A549 (cell line): ENCODE measurements around the gene MAP3K12. TPM values are rescaled to one million over a fixed set of nuclear protein-coding genes. Genes with fewer than 3 reads are reported as not detected.

Source experiments
- ATAC-seq, 2 experiments: fragments of 200-7000 bp in 1 of 2; fragments of >200 bp in 1 of 2; cut with Nextera tagmentation in 1 of 2; cut with Tn5 transposase in 1 of 2; 3 replicates each; pipeline versions ENCODE4 v1.8.0 to v1.9.1; 2018 to 2020; ENCODE audit warnings: mild to moderate bottlenecking in 1 of 2, moderate library complexity in 1 of 2
- CTCF ChIA-PET: fragments of 300-600 bp; sonication (Branson Sonifier 250); formaldehyde crosslinking; extraction: SDS; loops from one replicate; lab custom pipeline; 2021; ENCODE audit warnings: antibody characterized with exemption, inconsistent platforms; lab: Yijun Ruan, JAX
- POLR2A ChIA-PET: fragments of 350-600 bp; formaldehyde crosslinking; extraction: SDS; loops from one replicate; lab custom pipeline; 2021; ENCODE audit warnings: antibody characterized with exemption, inconsistent platforms; lab: Yijun Ruan, JAX
- DNase-seq, 2 experiments: peaks; one replicate each; pipeline versions ENCODE4 v3.0.0 to v3.0.0-alpha.2; 2011 to 2016; ENCODE audit warnings: low read depth in 1 of 2, low spot score in 1 of 2
- FAIRE-seq: peaks from 2 replicates; lab custom pipeline; 2011; peaks lifted over from hg19 to GRCh38; lab: Jason Lieb, UNC
- H3K27ac ChIP-seq, 2 experiments: fragments of >200 bp; sonication (Bioruptor Twin); formaldehyde crosslinking; 3 replicates each; pipeline ENCODE4 v1.5.1; 2016 to 2017
- H3K4me1 ChIP-seq: fragments of >200 bp; sonication (Bioruptor Twin); formaldehyde crosslinking; 3 replicates; pipeline ENCODE4 v1.6.1; 2016
- H3K4me2 ChIP-seq: fragments of >200 bp; sonication (Bioruptor Twin); formaldehyde crosslinking; 3 replicates; pipeline ENCODE4 v1.6.1; 2016
- H3K4me3 ChIP-seq: fragments of >200 bp; sonication (Bioruptor Twin); formaldehyde crosslinking; 3 replicates; pipeline ENCODE4 v1.5.1; 2016
- H3K9me3 ChIP-seq: fragments of >200 bp; sonication (Bioruptor Twin); formaldehyde crosslinking; 3 replicates; pipeline ENCODE4 v1.6.1; 2016
- CBX8 ChIP-seq: fragments of 200-600 bp; sonication (generic); IDR thresholded peaks from 2 replicates; pipeline ENCODE4 v1.6.1; 2016
- CEBPB ChIP-seq, 2 experiments: fragments of >200 bp in 1 of 2; sonication (Bioruptor Twin) in 1 of 2; formaldehyde crosslinking in 1 of 2; IDR thresholded peaks; 2 replicates each; pipeline ENCODE4 v1.6.1; 2012 to 2016
- CHD2 ChIP-seq: fragments of 150-350 bp; IDR thresholded peaks from 2 replicates; pipeline ENCODE4 v1.6.1; 2014; ENCODE audit warnings: low read length; ENCODE audit not compliant: partially characterized antibody
- EHMT2 ChIP-seq: fragments of 200-600 bp; sonication (generic); IDR thresholded peaks from 2 replicates; pipeline ENCODE4 v1.6.1; 2016; ENCODE audit warnings: antibody characterized with exemption, low read depth, mild to moderate bottlenecking, moderate library complexity
- FOSB ChIP-seq: fragments of 250-450 bp; sonication (Bioruptor Pico); IDR thresholded peaks from 2 replicates; pipeline ENCODE4 v1.5.0; 2020; ENCODE audit warnings: mild to moderate bottlenecking, moderate library complexity
- FOSL2 ChIP-seq, 2 experiments: fragments of 450-650 bp in 1 of 2; fragments of >200 bp in 1 of 2; sonication (Bioruptor Twin) in 1 of 2; formaldehyde crosslinking; IDR thresholded peaks; 2 replicates each; pipeline versions ENCODE4 v1.5.0 to v1.6.1; 2016 to 2020; ENCODE audit warnings: mild to moderate bottlenecking in 1 of 2, moderate library complexity in 1 of 2
- FOXS1 ChIP-seq: fragments of 250-450 bp; sonication (Bioruptor Pico); IDR thresholded peaks from 2 replicates; pipeline ENCODE4 v1.5.0; 2020; ENCODE audit warnings: mild to moderate bottlenecking, moderate library complexity
- JUN ChIP-seq, 2 experiments: fragments of >200 bp; sonication (Bioruptor Twin); formaldehyde crosslinking; IDR thresholded peaks; 2 replicates in 1 of 2; 3 replicates in 1 of 2; pipeline ENCODE4 v1.6.1; 2016 to 2017
- MAZ ChIP-seq: fragments of 150-350 bp; IDR thresholded peaks from 2 replicates; pipeline ENCODE4 v1.6.1; 2014; ENCODE audit warnings: antibody characterized with exemption, low read depth, low read length, borderline replicate concordance
- MYC ChIP-seq: IDR thresholded peaks from 2 replicates; pipeline ENCODE4 v1.6.1; 2012; ENCODE audit warnings: mild to moderate bottlenecking, inconsistent platforms, low read length, improper control_type of control experiment, borderline replicate concordance
- NPAS2 ChIP-seq: fragments of 250-450 bp; sonication (Bioruptor Pico); IDR thresholded peaks from 2 replicates; pipeline ENCODE4 v1.8.0; 2022; ENCODE audit warnings: mild to moderate bottlenecking, moderate library complexity, borderline replicate concordance
- POLR2AphosphoS2 ChIP-seq: conservative IDR thresholded peaks from 2 replicates; pipeline ENCODE4 v1.6.1; 2012; ENCODE audit warnings: low read length, improper control_type of control experiment, inconsistent platforms
- RAD21 ChIP-seq, 2 experiments: fragments of >200 bp in 1 of 2; sonication (Bioruptor Twin) in 1 of 2; formaldehyde crosslinking in 1 of 2; IDR thresholded peaks in 1 of 2; conservative IDR thresholded peaks in 1 of 2; 2 replicates in 1 of 2; 3 replicates in 1 of 2; pipeline ENCODE4 v1.6.1; 2012 to 2018; ENCODE audit warnings: inconsistent platforms in 1 of 2
- SREBF2 ChIP-seq: fragments of 450-650 bp; IDR thresholded peaks from 2 replicates; pipeline ENCODE4 v1.6.1; 2014; ENCODE audit warnings: mild to moderate bottlenecking, moderate library complexity
- TP53 ChIP-seq: fragments of 250-450 bp; sonication (Bioruptor Pico); IDR thresholded peaks from 2 replicates; pipeline ENCODE4 v1.5.0; 2021; ENCODE audit warnings: mild to moderate bottlenecking, moderate library complexity
- ZC3H11A ChIP-seq: fragments of 450-650 bp; IDR thresholded peaks from 2 replicates; pipeline ENCODE4 v1.6.1; 2014; ENCODE audit warnings: antibody characterized with exemption, mild to moderate bottlenecking
- WGBS: methylation state at CpG from one replicate; pipeline ENCODE4 v1.1.6; 2017; ENCODE audit errors: missing lambda C conversion rate; 5-methylcytosine and 5-hydroxymethylcytosine counted together
- polyA plus RNA-seq, 4 experiments: library from polyadenylated mRNA; depleted of rRNA in 3 of 4; stranded (reverse); fragments of >200 nt; fragmentation: RNase III in 1 of 4; extraction: RNeasy Plus Mini Kit Qiagen cat#74134 plus additional on column Dnase treatment in 1 of 4; gene quantifications; 2 replicates in 3 of 4; 3 replicates in 1 of 4; pipeline ENCODE4 v1.2.3, GENCODE V29; 2011 to 2017
- TF ChIP-seq, protein P1 (sequence below): fragments of 200-600 bp; sonication (generic); IDR thresholded peaks from 2 replicates; pipeline ENCODE4 v1.6.1; 2016; ENCODE audit warnings: antibody characterized with exemption, mild to moderate bottlenecking, moderate library complexity
- TF ChIP-seq, protein P2 (sequence below): fragments of >200 bp; sonication (Bioruptor Twin); formaldehyde crosslinking; IDR thresholded peaks from 3 replicates; pipeline ENCODE4 v1.5.1; 2016

The MAP3K12 gene
- polyA plus RNA-seq, 2 of the 4 experiments (the other 2 are of a cell fraction) = 18.7 to 21.9 TPM

- H3K4me1 ChIP-seq = peaks cover 59% of the 10 kb centered on the region
- TF ChIP-seq, protein P1, sequence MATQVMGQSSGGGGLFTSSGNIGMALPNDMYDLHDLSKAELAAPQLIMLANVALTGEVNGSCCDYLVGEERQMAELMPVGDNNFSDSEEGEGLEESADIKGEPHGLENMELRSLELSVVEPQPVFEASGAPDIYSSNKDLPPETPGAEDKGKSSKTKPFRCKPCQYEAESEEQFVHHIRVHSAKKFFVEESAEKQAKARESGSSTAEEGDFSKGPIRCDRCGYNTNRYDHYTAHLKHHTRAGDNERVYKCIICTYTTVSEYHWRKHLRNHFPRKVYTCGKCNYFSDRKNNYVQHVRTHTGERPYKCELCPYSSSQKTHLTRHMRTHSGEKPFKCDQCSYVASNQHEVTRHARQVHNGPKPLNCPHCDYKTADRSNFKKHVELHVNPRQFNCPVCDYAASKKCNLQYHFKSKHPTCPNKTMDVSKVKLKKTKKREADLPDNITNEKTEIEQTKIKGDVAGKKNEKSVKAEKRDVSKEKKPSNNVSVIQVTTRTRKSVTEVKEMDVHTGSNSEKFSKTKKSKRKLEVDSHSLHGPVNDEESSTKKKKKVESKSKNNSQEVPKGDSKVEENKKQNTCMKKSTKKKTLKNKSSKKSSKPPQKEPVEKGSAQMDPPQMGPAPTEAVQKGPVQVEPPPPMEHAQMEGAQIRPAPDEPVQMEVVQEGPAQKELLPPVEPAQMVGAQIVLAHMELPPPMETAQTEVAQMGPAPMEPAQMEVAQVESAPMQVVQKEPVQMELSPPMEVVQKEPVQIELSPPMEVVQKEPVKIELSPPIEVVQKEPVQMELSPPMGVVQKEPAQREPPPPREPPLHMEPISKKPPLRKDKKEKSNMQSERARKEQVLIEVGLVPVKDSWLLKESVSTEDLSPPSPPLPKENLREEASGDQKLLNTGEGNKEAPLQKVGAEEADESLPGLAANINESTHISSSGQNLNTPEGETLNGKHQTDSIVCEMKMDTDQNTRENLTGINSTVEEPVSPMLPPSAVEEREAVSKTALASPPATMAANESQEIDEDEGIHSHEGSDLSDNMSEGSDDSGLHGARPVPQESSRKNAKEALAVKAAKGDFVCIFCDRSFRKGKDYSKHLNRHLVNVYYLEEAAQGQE = no peak
- TF ChIP-seq POLR2AphosphoS2 (peak; percentile 70), JUN (IDR thresholded peaks at IDR 0.05) (no peak), FOSB (CRISPR knock-in tag) (0 out of 2 replicates have a peak, but pooled peaks have one; percentile 24)
- FAIRE-seq (no peak), DNase-seq (no peak), ATAC-seq (no peak)
- H3K4me3 ChIP-seq = no peak overlapping the region
- no peak overlapping the region for H3K27ac ChIP-seq
- ChIA-PET CTCF (interaction anchor here (0.7 to 5.0 kb wide), 10 partner anchors 9 to 267 kb away, joined by 3 to 46 read pairs (median 4); partner anchors contain the start of gene TARBP2), POLR2A (interaction anchor here (0.6 to 2.7 kb wide), 3 partner anchors 22 to 126 kb away, joined by 3 to 10 read pairs (median 3); partner anchors contain the start of genes PRR13 and TARBP2)
- 79% methylated on average over 1 of the region's 1 CpG for WGBS
- H3K9me3 ChIP-seq = no peaks in the 10 kb centered on the region
- H3K4me2 ChIP-seq = no peak overlapping the region
Measured at GRCh38 chr12:53478865-53479264, 20.4 kb downstream of the MAP3K12 start.

GRCh38 chr12:53476769-53477209 is 22.5 kb downstream of the MAP3K12 start:
- TF ChIP-seq RAD21 (conservative IDR thresholded peaks at IDR 0.05 in 1 of 2, IDR thresholded peaks at IDR 0.05 in 1 of 2) = peak; percentile 24 to 44; a peak in 4 of 5 replicates
- no peak for TF ChIP-seq SREBF2
- TF ChIP-seq CHD2 = no peak
- TF ChIP-seq CBX8 = no peak
- TF ChIP-seq, protein P2, sequence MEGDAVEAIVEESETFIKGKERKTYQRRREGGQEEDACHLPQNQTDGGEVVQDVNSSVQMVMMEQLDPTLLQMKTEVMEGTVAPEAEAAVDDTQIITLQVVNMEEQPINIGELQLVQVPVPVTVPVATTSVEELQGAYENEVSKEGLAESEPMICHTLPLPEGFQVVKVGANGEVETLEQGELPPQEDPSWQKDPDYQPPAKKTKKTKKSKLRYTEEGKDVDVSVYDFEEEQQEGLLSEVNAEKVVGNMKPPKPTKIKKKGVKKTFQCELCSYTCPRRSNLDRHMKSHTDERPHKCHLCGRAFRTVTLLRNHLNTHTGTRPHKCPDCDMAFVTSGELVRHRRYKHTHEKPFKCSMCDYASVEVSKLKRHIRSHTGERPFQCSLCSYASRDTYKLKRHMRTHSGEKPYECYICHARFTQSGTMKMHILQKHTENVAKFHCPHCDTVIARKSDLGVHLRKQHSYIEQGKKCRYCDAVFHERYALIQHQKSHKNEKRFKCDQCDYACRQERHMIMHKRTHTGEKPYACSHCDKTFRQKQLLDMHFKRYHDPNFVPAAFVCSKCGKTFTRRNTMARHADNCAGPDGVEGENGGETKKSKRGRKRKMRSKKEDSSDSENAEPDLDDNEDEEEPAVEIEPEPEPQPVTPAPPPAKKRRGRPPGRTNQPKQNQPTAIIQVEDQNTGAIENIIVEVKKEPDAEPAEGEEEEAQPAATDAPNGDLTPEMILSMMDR = peak; percentile 57
- no peak for TF ChIP-seq FOXS1 (CRISPR knock-in tag)
- no peak for TF ChIP-seq TP53 (CRISPR knock-in tag)
- no peak for TF ChIP-seq FOSL2 (IDR thresholded peaks at IDR 0.05)
- TF ChIP-seq FOSL2 (CRISPR knock-in tag; IDR thresholded peaks at IDR 0.05) = 0 out of 2 replicates have a peak, but pooled peaks have one; percentile 2
- DNase-seq = no peak
- no peak overlapping the region for H3K4me3 ChIP-seq
- no peaks in the 10 kb centered on the region for H3K9me3 ChIP-seq
- no peak overlapping the region for H3K27ac ChIP-seq
- ChIA-PET POLR2A (interaction anchor here (0.6 to 2.4 kb wide), 8 partner anchors 12 to 157 kb away, joined by 3 to 10 read pairs (median 4); partner anchors contain the start of genes PRR13 and TARBP2), CTCF (interaction anchor here (0.6 to 5.0 kb wide), 23 partner anchors 8 to 157 kb away, joined by 3 to 46 read pairs (median 5); partner anchors contain the start of genes AAAS and MAP3K12)
- no peak overlapping the region for H3K4me2 ChIP-seq
- peak; percentile 47 to 64 for ATAC-seq
- WGBS = 46% methylated on average over 2 of the region's 2 CpGs
- H3K4me1 ChIP-seq = peaks cover 66% of the 10 kb centered on the region
- FAIRE-seq = no peak

DNA sequence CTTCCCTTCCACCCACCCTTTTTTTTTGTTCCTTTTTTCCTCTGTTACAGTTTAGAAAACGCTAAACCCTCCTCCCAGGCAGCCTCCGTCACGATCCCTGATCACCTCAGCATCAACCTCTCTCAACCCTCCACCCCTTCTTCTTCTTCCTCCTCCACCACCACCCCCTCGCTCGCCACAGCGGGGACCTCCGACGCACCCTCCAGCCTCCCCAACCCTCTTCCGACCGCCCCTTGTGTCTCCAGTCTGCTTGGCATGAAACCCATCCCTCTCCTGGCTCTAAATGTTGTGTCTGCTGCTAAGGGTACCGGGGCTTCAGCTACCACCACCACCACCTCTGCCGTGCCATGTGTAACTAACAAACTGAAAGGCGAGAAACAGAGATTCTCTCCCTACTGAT is 24.4 kb downstream of the MAP3K12 start:
- POLR2A ChIA-PET = interaction anchor here (0.6 to 1.2 kb wide), 4 partner anchors 8 to 18 kb away, joined by 3 to 6 read pairs (median 4); no protein-coding TSS in a partner anchor
- DNase-seq = no peak
- H3K4me2 ChIP-seq = no peak overlapping the region
- H3K4me3 ChIP-seq = no peak overlapping the region
- 93% methylated on average over 13 of the region's 13 CpGs for WGBS
- TF ChIP-seq EHMT2 (no peak), MYC (no peak), NPAS2 (CRISPR knock-in tag) (no peak), MAZ (no peak), FOSB (CRISPR knock-in tag) (no peak), CEBPB (IDR thresholded peaks at IDR 0.05) (no peak), RAD21 (conservative IDR thresholded peaks at IDR 0.05 in 1 of 2, IDR thresholded peaks at IDR 0.05 in 1 of 2) (no peak), CBX8 (no peak), FOSL2 (IDR thresholded peaks at IDR 0.05) (no peak), FOSL2 (CRISPR knock-in tag; IDR thresholded peaks at IDR 0.05) (no peak), ZC3H11A (no peak)
- ATAC-seq = no peak
- H3K27ac ChIP-seq = no peak overlapping the region
- H3K4me1 ChIP-seq = peaks cover 47% of the 10 kb centered on the region
- CTCF ChIA-PET = interaction anchor here (0.7 to 5.0 kb wide), 11 partner anchors 9 to 148 kb away, joined by 3 to 46 read pairs (median 8); no protein-coding TSS in a partner anchor
- no peak for FAIRE-seq
- H3K9me3 ChIP-seq = no peaks in the 10 kb centered on the region
